HepG2 (cell line): ENCODE results near the gene HIF1AN. TPM values are rescaled to one million over a fixed set of nuclear protein-coding genes. Genes with fewer than 3 reads are reported as not detected.
A peak's percentile ranks its signal among the peaks of the same experiment; 100 is the strongest.

Source experiments
- ATF2 ChIP-seq: sonication (generic); formaldehyde crosslinking; IDR thresholded peaks from 2 replicates; pipeline ENCODE4 v1.4.0; 2020; ENCODE audit warnings: missing genetic modification reagents
- CHCHD3 ChIP-seq: sonication (generic); formaldehyde crosslinking; IDR thresholded peaks from 2 replicates; pipeline ENCODE4 v1.8.0; 2022; ENCODE audit warnings: mild to moderate bottlenecking, missing genetic modification reagents, moderate library complexity
- GLI4 ChIP-seq: sonication (generic); formaldehyde crosslinking; IDR thresholded peaks from 2 replicates; pipeline ENCODE4 v1.5.1; 2020; ENCODE audit warnings: missing genetic modification reagents, mild to moderate bottlenecking, moderate library complexity, borderline replicate concordance
- KDM3A ChIP-seq: IDR thresholded peaks from 2 replicates; pipeline ENCODE4 v1.6.1; 2018; ENCODE audit warnings: low read depth, missing compliant biosample characterization
- MXD1 ChIP-seq: sonication (generic); formaldehyde crosslinking; IDR thresholded peaks from 2 replicates; pipeline ENCODE4 v1.4.0; 2020; ENCODE audit warnings: mild to moderate bottlenecking, missing genetic modification reagents
- NPAS2 ChIP-seq: sonication (generic); formaldehyde crosslinking; IDR thresholded peaks from 2 replicates; pipeline ENCODE4 v1.8.0; 2022; ENCODE audit warnings: mild to moderate bottlenecking, missing genetic modification reagents, borderline replicate concordance
- NR2F1 ChIP-seq, 2 experiments: fragments of 450-650 bp in 1 of 2; formaldehyde crosslinking in 1 of 2; IDR thresholded peaks; 2 replicates each; pipeline versions ENCODE4 v1.5.0 to v1.6.1; 2016 to 2020; ENCODE audit warnings: mild to moderate bottlenecking in 1 of 2, missing compliant biosample characterization in 1 of 2, missing genetic modification reagents in 1 of 2, moderate library complexity in 1 of 2
- SP140L ChIP-seq: sonication (generic); formaldehyde crosslinking; IDR thresholded peaks from 2 replicates; pipeline ENCODE4 v1.4.0; 2020; ENCODE audit warnings: missing genetic modification reagents, borderline replicate concordance
- STAT5B ChIP-seq: sonication (generic); formaldehyde crosslinking; IDR thresholded peaks from 2 replicates; pipeline ENCODE4 v1.4.0; 2020; ENCODE audit warnings: missing genetic modification reagents
- TBX2 ChIP-seq: sonication (generic); formaldehyde crosslinking; IDR thresholded peaks from 2 replicates; pipeline ENCODE4 v1.5.0; 2020; ENCODE audit warnings: missing genetic modification reagents, mild to moderate bottlenecking, borderline replicate concordance
- TBX3 ChIP-seq: fragments of 450-650 bp; IDR thresholded peaks from 2 replicates; pipeline ENCODE4 v1.6.1; 2017; ENCODE audit warnings: antibody characterized with exemption, mild to moderate bottlenecking, inconsistent platforms, borderline replicate concordance
- TEAD2 ChIP-seq: sonication (generic); formaldehyde crosslinking; IDR thresholded peaks from 2 replicates; pipeline ENCODE4 v1.9.0; 2021; ENCODE audit warnings: missing genetic modification reagents
- ZBTB33 ChIP-seq: sonication (generic); formaldehyde crosslinking; IDR thresholded peaks from 2 replicates; pipeline ENCODE4 v1.4.0; 2020; ENCODE audit warnings: missing genetic modification reagents
- ZNF367 ChIP-seq: sonication (generic); formaldehyde crosslinking; IDR thresholded peaks from 2 replicates; pipeline ENCODE4 v1.4.0; 2020; ENCODE audit warnings: missing genetic modification reagents, borderline replicate concordance
- ZNF430 ChIP-seq: sonication (generic); formaldehyde crosslinking; IDR thresholded peaks from 2 replicates; pipeline ENCODE4 v1.9.0; 2021; ENCODE audit warnings: mild to moderate bottlenecking, missing genetic modification reagents
- ZNF563 ChIP-seq: sonication (generic); formaldehyde crosslinking; IDR thresholded peaks from 2 replicates; pipeline ENCODE4 v1.8.0; 2022; ENCODE audit warnings: mild to moderate bottlenecking, moderate library complexity, missing genetic modification reagents
- ZNF598 ChIP-seq: sonication (generic); formaldehyde crosslinking; IDR thresholded peaks from 2 replicates; pipeline ENCODE4 v1.5.1; 2020; ENCODE audit warnings: mild to moderate bottlenecking, missing genetic modification reagents, borderline replicate concordance
- ZNF770 ChIP-seq: sonication (generic); formaldehyde crosslinking; IDR thresholded peaks from 2 replicates; pipeline ENCODE4 v1.5.0; 2020; ENCODE audit warnings: mild to moderate bottlenecking, missing genetic modification reagents
- ZNF772 ChIP-seq: sonication (generic); formaldehyde crosslinking; IDR thresholded peaks from 2 replicates; pipeline ENCODE4 v1.5.0; 2020; ENCODE audit warnings: mild to moderate bottlenecking, missing genetic modification reagents
- polyA plus RNA-seq, 8 experiments: library from polyadenylated mRNA; depleted of rRNA in 3 of 8; stranded (reverse) in 7 of 8; unstranded in 1 of 8; fragments of >200 nt; fragmentation: Illumina TruSeq in 4 of 8; extraction: Trizol in 4 of 8; gene quantifications; 2 replicates each; pipeline versions ENCODE4 v1.2.1 to v1.2.3, GENCODE V29; 2011 to 2016; ENCODE audit warnings: low read depth in 4 of 8, missing spikeins in 1 of 8, mixed read lengths in 1 of 8; ENCODE audit not compliant: insufficient read depth in 1 of 8
- total RNA-seq, 5 experiments: library from RNA; depleted of rRNA; stranded (reverse); fragments of >200 nt; fragmentation: Illumina TruSeq; extraction: Trizol; gene quantifications; 2 replicates each; pipeline ENCODE4 v1.2.3, GENCODE V29; 2016; ENCODE audit warnings: low read depth in 1 of 5

Gene HIF1AN
- total and polyA plus RNA-seq, 2 of the 13 experiments (the other 11 are each of a cell fraction or from before 2014, with no cell fraction given), result 8.6 to 10.7 TPM

GRCh38 chr10:100535715-100536353 lies at the start of gene HIF1AN (continued):
- TF ChIP-seq ZBTB33 (CRISPR knock-in tag), result peak; percentile 51; the same call in 1 of the 2 replicates
- TF ChIP-seq TBX2 (CRISPR knock-in tag), result peak; percentile 39; the same call in 1 of the 2 replicates
- peak; percentile 68; the same call in 1 of the 2 replicates for TF ChIP-seq KDM3A (CRISPR knock-in tag)
- no peak for TF ChIP-seq TBX3
- no peak for TF ChIP-seq ZNF367
- 0 out of 2 replicates have a peak, but pooled peaks have one; percentile 39 for TF ChIP-seq SP140L (CRISPR knock-in tag)
- TF ChIP-seq ZNF772 (CRISPR knock-in tag), result peak; percentile 49; the same call in 1 of the 2 replicates
- peak; percentile 92 for TF ChIP-seq ZNF770 (CRISPR knock-in tag)
- TF ChIP-seq NPAS2, result no peak
- no peak for TF ChIP-seq CHCHD3 (CRISPR knock-in tag)
- TF ChIP-seq ZNF430 (CRISPR knock-in tag), result no peak
- peak; percentile 45; the same call in 1 of the 2 replicates for TF ChIP-seq ZNF563
- TF ChIP-seq GLI4, result no peak
- peak in 1 of 2 experiments; percentile 59; a peak in 2 of 4 replicates for TF ChIP-seq NR2F1 (CRISPR knock-in tag; IDR thresholded peaks at IDR 0.05)
- no peak for TF ChIP-seq TEAD2
- TF ChIP-seq MXD1 (CRISPR knock-in tag), result peak; percentile 47; the same call in 1 of the 2 replicates
- TF ChIP-seq STAT5B (CRISPR knock-in tag), result no peak
- no peak for TF ChIP-seq ZNF598 (CRISPR knock-in tag)
- TF ChIP-seq ATF2 (CRISPR knock-in tag), result no peak
